Endodermal cell (in vitro differentiated cells): ENCODE data around the gene SLC9A8. TPM values are rescaled to one million over a fixed set of nuclear protein-coding genes. Genes with fewer than 3 reads are reported as not detected.

Source experiments
- DNase-seq: peaks from one replicate; pipeline ENCODE4 v3.0.0-alpha.2; 2017
- H3K27ac ChIP-seq: 2 replicates; pipeline ENCODE4 v1.5.1; 2013; ENCODE audit warnings: mild to moderate bottlenecking, low read depth, low read length, moderate library complexity
- H3K27me3 ChIP-seq: 2 replicates; pipeline ENCODE4 v1.6.1; 2013; ENCODE audit warnings: mild to moderate bottlenecking, low read length, moderate library complexity; ENCODE audit not compliant: insufficient read depth, control insufficient read depth, poor library complexity, severe bottlenecking
- H3K36me3 ChIP-seq: 2 replicates; pipeline ENCODE4 v1.7.0; 2013; ENCODE audit warnings: mild to moderate bottlenecking, low read length, moderate library complexity; ENCODE audit not compliant: control insufficient read depth, insufficient read depth
- H3K4me1 ChIP-seq: one replicate; pipeline ENCODE4 v1.7.0; 2013; ENCODE audit warnings: low read length; ENCODE audit not compliant: control insufficient read depth, insufficient read depth
- H3K4me3 ChIP-seq: 2 replicates; pipeline ENCODE4 v1.5.1; 2013; ENCODE audit warnings: mild to moderate bottlenecking, low read length, moderate library complexity
- H3K9ac ChIP-seq: 2 replicates; pipeline ENCODE4 v1.6.1; 2013; ENCODE audit warnings: mild to moderate bottlenecking, low read length, moderate library complexity; ENCODE audit not compliant: poor library complexity, severe bottlenecking; ENCODE audit errors: extremely low read depth
- H3K9me3 ChIP-seq: 2 replicates; pipeline ENCODE4 v1.6.1; 2013; ENCODE audit warnings: mild to moderate bottlenecking, low read length, moderate library complexity; ENCODE audit not compliant: control insufficient read depth
- H3K27ac Mint-ChIP-seq: 2 replicates; pipeline ENCODE4 v1.8.0; 2020; ENCODE audit warnings: mixed read lengths
- H3K27me3 Mint-ChIP-seq: 2 replicates; pipeline ENCODE4 v1.8.0; 2021; ENCODE audit warnings: mild to moderate bottlenecking, mixed read lengths; ENCODE audit not compliant: insufficient read depth
- H3K36me3 Mint-ChIP-seq: 2 replicates; pipeline ENCODE4 v1.8.0; 2020; ENCODE audit warnings: low read depth, mixed read lengths
- H3K4me1 Mint-ChIP-seq: 2 replicates; pipeline ENCODE4 v1.8.0; 2020; ENCODE audit warnings: mixed read lengths
- H3K4me3 Mint-ChIP-seq: 2 replicates; pipeline ENCODE4 v1.8.0; 2020; ENCODE audit warnings: mild to moderate bottlenecking, moderate library complexity, mixed read lengths
- H3K9me3 Mint-ChIP-seq: 2 replicates; pipeline ENCODE4 v1.8.0; 2020; ENCODE audit warnings: mild to moderate bottlenecking, mixed read lengths
- WGBS, 2 experiments: methylation state at CpG; one replicate each; pipeline versions ENCODE4 v1.1.5 to v1.1.7; 2013; ENCODE audit warnings: missing lambda C conversion rate in 2 of 2, mixed read lengths in 1 of 2; ENCODE audit not compliant: insufficient coverage in 1 of 2, insufficient read length in 1 of 2; 5-methylcytosine and 5-hydroxymethylcytosine counted together
- total RNA-seq, 2 donors: library from RNA; stranded (reverse); fragmentation: NEBNext Ultra II Directional in 1 of 2; extraction: Animal tissue kit (Norgen Biotek cat#: 25700) in 1 of 2; gene quantifications; 2 replicates in 1 of 2; 3 replicates in 1 of 2; pipeline ENCODE4 v1.2.1, GENCODE V29; 2021
- TF ChIP-seq, protein P1 (sequence below): fragments of 200-600 bp; sonication (generic); conservative IDR thresholded peaks from 2 replicates; pipeline ENCODE4 v1.5.0; 2021; ENCODE audit warnings: antibody characterized with exemption, mild to moderate bottlenecking

The SLC9A8 gene
- total RNA-seq, 2 donors from 2014 or later = 8.6 to 10.3 TPM

- Histone ChIP-seq H3K4me1 (no peaks in the 10 kb centered on the region), H3K27ac (no peak overlapping the region), H3K9ac (no peak overlapping the region), H3K9me3 (no peaks in the 10 kb centered on the region), H3K36me3 (peaks cover 32% of the 10 kb centered on the region), H3K4me3 (no peak overlapping the region), H3K27me3 (no peaks in the 10 kb centered on the region)
- no peak overlapping the region for H3K27ac Mint-ChIP-seq
- peaks cover 7% of the 10 kb centered on the region for H3K36me3 Mint-ChIP-seq
- TF ChIP-seq, protein P1, sequence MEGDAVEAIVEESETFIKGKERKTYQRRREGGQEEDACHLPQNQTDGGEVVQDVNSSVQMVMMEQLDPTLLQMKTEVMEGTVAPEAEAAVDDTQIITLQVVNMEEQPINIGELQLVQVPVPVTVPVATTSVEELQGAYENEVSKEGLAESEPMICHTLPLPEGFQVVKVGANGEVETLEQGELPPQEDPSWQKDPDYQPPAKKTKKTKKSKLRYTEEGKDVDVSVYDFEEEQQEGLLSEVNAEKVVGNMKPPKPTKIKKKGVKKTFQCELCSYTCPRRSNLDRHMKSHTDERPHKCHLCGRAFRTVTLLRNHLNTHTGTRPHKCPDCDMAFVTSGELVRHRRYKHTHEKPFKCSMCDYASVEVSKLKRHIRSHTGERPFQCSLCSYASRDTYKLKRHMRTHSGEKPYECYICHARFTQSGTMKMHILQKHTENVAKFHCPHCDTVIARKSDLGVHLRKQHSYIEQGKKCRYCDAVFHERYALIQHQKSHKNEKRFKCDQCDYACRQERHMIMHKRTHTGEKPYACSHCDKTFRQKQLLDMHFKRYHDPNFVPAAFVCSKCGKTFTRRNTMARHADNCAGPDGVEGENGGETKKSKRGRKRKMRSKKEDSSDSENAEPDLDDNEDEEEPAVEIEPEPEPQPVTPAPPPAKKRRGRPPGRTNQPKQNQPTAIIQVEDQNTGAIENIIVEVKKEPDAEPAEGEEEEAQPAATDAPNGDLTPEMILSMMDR = no peak
- no peaks in the 10 kb centered on the region for H3K9me3 Mint-ChIP-seq
- WGBS, 2 experiments = 93% methylated on average over 18 to 27 of the region's 29 CpGs
- H3K27me3 Mint-ChIP-seq = peaks cover 1% of the 10 kb centered on the region
- no peak overlapping the region for H3K4me3 Mint-ChIP-seq
- H3K4me1 Mint-ChIP-seq = peaks cover 9% of the 10 kb centered on the region
- peak; percentile 43 for DNase-seq
Measured at GRCh38 chr20:49882171-49882970, 69.7 kb downstream of the SLC9A8 start.

- Mint-ChIP-seq H3K27ac (no peak overlapping the region), H3K36me3 (peaks cover 11% of the 10 kb centered on the region), H3K4me3 (no peak overlapping the region), H3K4me1 (peaks cover 6% of the 10 kb centered on the region), H3K9me3 (no peaks in the 10 kb centered on the region), H3K27me3 (peaks cover 1% of the 10 kb centered on the region)
- 94 to 98% methylated on average over 8 to 10 of the region's 10 CpGs for WGBS, 2 experiments
- DNase-seq = no peak
- H3K27ac ChIP-seq = no peak overlapping the region
- no peaks in the 10 kb centered on the region for H3K9me3 ChIP-seq
- H3K36me3 ChIP-seq = peaks cover 29% of the 10 kb centered on the region
- no peak overlapping the region for H3K9ac ChIP-seq
- no peaks in the 10 kb centered on the region for H3K27me3 ChIP-seq
- no peak overlapping the region for H3K4me3 ChIP-seq
- TF ChIP-seq, protein P1 = no peak
- no peaks in the 10 kb centered on the region for H3K4me1 ChIP-seq
Measured at GRCh38 chr20:49883246-49883802, 70.7 kb downstream of the SLC9A8 start.

DNA sequence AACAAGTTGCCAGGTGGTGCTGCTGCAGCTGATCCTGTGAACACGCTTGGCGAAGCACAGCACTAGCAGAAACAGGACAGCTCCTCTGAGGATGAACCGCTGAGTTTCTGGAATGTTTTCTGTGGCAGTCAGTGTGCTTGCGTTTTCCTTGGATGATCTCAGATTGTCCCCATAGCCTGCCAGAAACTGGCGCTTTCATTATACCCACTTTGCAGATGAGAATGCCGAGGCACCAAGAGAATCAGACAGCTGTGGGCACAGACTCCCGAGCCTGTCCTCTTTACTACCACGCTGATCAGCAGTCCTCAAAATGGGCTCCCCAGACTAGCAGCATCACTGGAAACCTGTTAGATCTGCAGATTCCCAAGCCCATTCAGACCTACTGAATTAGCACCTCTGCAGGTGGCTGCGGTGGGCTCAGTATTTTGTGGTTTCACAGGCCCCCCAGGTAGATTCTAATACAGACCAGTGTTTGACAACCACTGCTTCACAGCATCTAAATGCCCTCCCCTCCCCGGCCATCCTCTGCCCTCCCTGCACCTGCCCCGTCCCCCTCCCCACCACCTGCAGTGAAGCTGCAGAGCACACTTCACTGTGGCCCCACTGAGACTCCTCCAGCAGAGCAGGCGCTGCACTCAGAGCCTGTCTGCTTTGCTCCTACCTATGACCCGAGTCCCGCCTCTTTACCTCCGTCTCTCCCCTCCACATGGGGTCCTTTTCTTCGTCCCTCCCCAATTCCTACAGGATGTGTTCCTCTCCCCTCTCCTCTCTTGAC is 73.1 kb downstream of the SLC9A8 start:
- Mint-ChIP-seq H3K4me1 (peaks cover 15% of the 10 kb centered on the region), H3K9me3 (no peaks in the 10 kb centered on the region), H3K36me3 (peaks cover 11% of the 10 kb centered on the region), H3K27me3 (peaks cover 1% of the 10 kb centered on the region), H3K27ac (no peak overlapping the region), H3K4me3 (no peak overlapping the region)
- Histone ChIP-seq H3K36me3 (peaks cover 24% of the 10 kb centered on the region), H3K4me3 (no peak overlapping the region), H3K9ac (no peak overlapping the region), H3K4me1 (peaks cover 2% of the 10 kb centered on the region), H3K27ac (no peak overlapping the region), H3K9me3 (no peaks in the 10 kb centered on the region), H3K27me3 (no peaks in the 10 kb centered on the region)
- TF ChIP-seq, protein P1 = no peak
- DNase-seq = peak; percentile 71
- WGBS, 2 experiments = 79 to 80% methylated on average over 15 to 16 of the region's 16 CpGs
